Activated T-helper 1 cell treated with anti-CD3 and anti-CD28 coated beads, Interleukin-12 subunit alpha, Interleukin-12 subunit beta, Interleukin-2, Interleukin-4 antibody, amounts not matched to agents 30 ng/mL and 10 ng/mL and 1 ng/mL, durations not matched to agents 14 hours and 24 hours and 36 hours (primary cell): ENCODE measurements around the gene SLCO4A1. TPM values are rescaled to one million over a fixed set of nuclear protein-coding genes. Genes with fewer than 3 reads are reported as not detected.

Experiments used
- DNase-seq: peaks from one replicate; pipeline ENCODE4 v3.0.0; 2021; ENCODE audit warnings: low spot score
- H3K27ac Mint-ChIP-seq: one replicate; pipeline ENCODE4 v1.8.0; 2021; ENCODE audit warnings: mild to moderate bottlenecking, mixed read lengths
- H3K27me3 Mint-ChIP-seq: one replicate; pipeline ENCODE4 v1.8.0; 2022; ENCODE audit warnings: mild to moderate bottlenecking, moderate library complexity, mixed read lengths; ENCODE audit not compliant: insufficient read depth
- H3K36me3 Mint-ChIP-seq: one replicate; pipeline ENCODE4 v1.8.0; 2021; ENCODE audit warnings: low read depth, mixed read lengths
- H3K4me1 Mint-ChIP-seq: one replicate; pipeline ENCODE4 v1.8.0; 2021; ENCODE audit warnings: low read depth, mixed read lengths
- H3K4me3 Mint-ChIP-seq: one replicate; pipeline ENCODE4 v1.8.0; 2021; ENCODE audit warnings: mild to moderate bottlenecking, moderate library complexity, mixed read lengths
- H3K9me3 Mint-ChIP-seq: one replicate; pipeline ENCODE4 v1.8.0; 2021; ENCODE audit warnings: mixed read lengths
- intact Hi-C: fragments of 100-400 bp; cut with micrococcal nuclease; formaldehyde crosslinking; loops from one replicate; pipeline ENCODE4 v1.15.1; 2024
- total RNA-seq: library from RNA; stranded (reverse); gene quantifications from 2 replicates; pipeline ENCODE4 v1.2.3, GENCODE V29; 2022

SLCO4A1 gene
- total RNA-seq, 1 donor from 2014 or later = 47.6 TPM

- DNase-seq = no peak
- Mint-ChIP-seq H3K4me3 (no peak overlapping the region), H3K27me3 (peaks cover 21% of the 10 kb centered on the region), H3K27ac (no peak overlapping the region), H3K36me3 (peaks cover 2% of the 10 kb centered on the region), H3K4me1 (peaks cover 5% of the 10 kb centered on the region), H3K9me3 (peaks cover 4% of the 10 kb centered on the region)
- intact Hi-C loops = loop anchor here (10.0 kb wide), 1 partner anchor 225 kb away; the partner anchor contains the start of gene RPS21
Measured at GRCh38 chr20:62609811-62610757, 32.2 kb upstream of the SLCO4A1 start.

GRCh38 chr20:62611012-62611411 lies 31.3 kb upstream of the SLCO4A1 start:
- peaks cover 19% of the 10 kb centered on the region for H3K27me3 Mint-ChIP-seq
- peaks cover 5% of the 10 kb centered on the region for H3K4me1 Mint-ChIP-seq
- H3K36me3 Mint-ChIP-seq = peaks cover 2% of the 10 kb centered on the region
- H3K4me3 Mint-ChIP-seq = no peak overlapping the region
- H3K27ac Mint-ChIP-seq = no peak overlapping the region
- peaks cover 4% of the 10 kb centered on the region for H3K9me3 Mint-ChIP-seq
- DNase-seq = no peak
- intact Hi-C loops = loop anchor here (10.0 kb wide), 1 partner anchor 226 kb away; the partner anchor contains the start of gene RPS21

GRCh38 chr20:62611819-62612218 lies 30.5 kb upstream of the SLCO4A1 start:
- DNase-seq = no peak
- Mint-ChIP-seq H3K27ac (no peak overlapping the region), H3K4me1 (peaks cover 8% of the 10 kb centered on the region), H3K36me3 (peaks cover 2% of the 10 kb centered on the region), H3K9me3 (peaks cover 4% of the 10 kb centered on the region), H3K27me3 (peaks cover 15% of the 10 kb centered on the region), H3K4me3 (no peak overlapping the region)
- intact Hi-C loops = loop anchor here (10.0 kb wide), 1 partner anchor 227 kb away; the partner anchor contains the start of gene RPS21

- Mint-ChIP-seq H3K27me3 (peaks cover 11% of the 10 kb centered on the region), H3K36me3 (peaks cover 2% of the 10 kb centered on the region), H3K4me3 (no peak overlapping the region), H3K27ac (no peak overlapping the region), H3K9me3 (peaks cover 4% of the 10 kb centered on the region), H3K4me1 (peaks cover 29% of the 10 kb centered on the region)
- DNase-seq = no peak
- intact Hi-C loops = loop anchor here (10.0 kb wide), 1 partner anchor 230 kb away; the partner anchor contains the start of gene RPS21
Measured at GRCh38 chr20:62614085-62614960, 28.0 kb upstream of the SLCO4A1 start.

GRCh38 chr20:62614961-62615680 lies 27.2 kb upstream of the SLCO4A1 start:
- peaks cover 11% of the 10 kb centered on the region for H3K27me3 Mint-ChIP-seq
- H3K4me3 Mint-ChIP-seq = no peak overlapping the region
- H3K27ac Mint-ChIP-seq = no peak overlapping the region
- peaks cover 4% of the 10 kb centered on the region for H3K9me3 Mint-ChIP-seq
- DNase-seq = no peak
- H3K36me3 Mint-ChIP-seq = peaks cover 2% of the 10 kb centered on the region
- H3K4me1 Mint-ChIP-seq = peaks cover 28% of the 10 kb centered on the region
- intact Hi-C loops = loop anchor here (5.0 to 10.0 kb wide), 2 partner anchors 208 to 230 kb away; partner anchors contain the start of genes CABLES2 and RPS21

GRCh38 chr20:62615750-62616251 lies 26.5 kb upstream of the SLCO4A1 start:
- Mint-ChIP-seq H3K27ac (no peak overlapping the region), H3K4me1 (peaks cover 28% of the 10 kb centered on the region), H3K4me3 (no peak overlapping the region), H3K9me3 (no peaks in the 10 kb centered on the region), H3K36me3 (no peaks in the 10 kb centered on the region), H3K27me3 (peaks cover 10% of the 10 kb centered on the region)
- DNase-seq = no peak
- intact Hi-C loops = loop anchor here (2.0 to 10.0 kb wide), 3 partner anchors 13 to 231 kb away; partner anchors contain the start of genes CABLES2 and RPS21

- Mint-ChIP-seq H3K27ac (peak overlapping the region; percentile 96), H3K27me3 (peaks cover 9% of the 10 kb centered on the region), H3K9me3 (no peaks in the 10 kb centered on the region), H3K4me1 (peaks cover 28% of the 10 kb centered on the region), H3K36me3 (no peaks in the 10 kb centered on the region), H3K4me3 (peak overlapping the region; percentile 81)
- DNase-seq = peak; percentile 63
- intact Hi-C loops = loop anchor here (2.0 to 10.0 kb wide), 3 partner anchors 14 to 232 kb away; partner anchors contain the start of genes CABLES2 and RPS21
Measured at GRCh38 chr20:62616728-62617621, 25.3 kb upstream of the SLCO4A1 start.

- DNase-seq = peak; percentile 58
- Mint-ChIP-seq H3K4me1 (peaks cover 28% of the 10 kb centered on the region), H3K9me3 (no peaks in the 10 kb centered on the region), H3K27ac (peak overlapping the region; percentile 96), H3K27me3 (peaks cover 6% of the 10 kb centered on the region), H3K36me3 (no peaks in the 10 kb centered on the region), H3K4me3 (peak overlapping the region; percentile 81)
- intact Hi-C loops = loop anchor here (1.0 to 10.0 kb wide), 8 partner anchors 15 to 316 kb away; partner anchors contain the start of genes ADRM1, CABLES2 and RPS21
Measured at GRCh38 chr20:62617711-62618483, 24.4 kb upstream of the SLCO4A1 start.

GRCh38 chr20:62618611-62619529 lies 23.4 kb upstream of the SLCO4A1 start:
- H3K4me1 Mint-ChIP-seq = peaks cover 37% of the 10 kb centered on the region
- peaks cover 6% of the 10 kb centered on the region for H3K27me3 Mint-ChIP-seq
- peak overlapping the region; percentile 96 for H3K27ac Mint-ChIP-seq
- no peaks in the 10 kb centered on the region for H3K9me3 Mint-ChIP-seq
- peak; percentile 44 for DNase-seq
- H3K36me3 Mint-ChIP-seq = no peaks in the 10 kb centered on the region
- peak overlapping the region; percentile 81 for H3K4me3 Mint-ChIP-seq
- intact Hi-C loops = loop anchor here (1.0 to 10.0 kb wide), 7 partner anchors 95 to 317 kb away; partner anchors contain the start of genes ADRM1, CABLES2 and RPS21

- Mint-ChIP-seq H3K4me3 (no peak overlapping the region), H3K9me3 (no peaks in the 10 kb centered on the region), H3K4me1 (peaks cover 40% of the 10 kb centered on the region), H3K27me3 (no peaks in the 10 kb centered on the region), H3K27ac (no peak overlapping the region), H3K36me3 (no peaks in the 10 kb centered on the region)
- no peak for DNase-seq
- intact Hi-C loops = loop anchor here (5.0 kb wide), 1 partner anchor 473 kb away; no protein-coding TSS in a partner anchor
Measured at GRCh38 chr20:62620625-62621024, 21.7 kb upstream of the SLCO4A1 start.
